Stimulated activated CD4-positive, alpha-beta T cell treated with anti-CD3 and anti-CD28 coated beads, Interleukin-2, amount 100 ng/mL, for 24 hours (primary cell): ENCODE data around the gene GAB2.
"Not testable (repeated sequence)": the region's sequence is repeated elsewhere in the genome, so short reads cannot be mapped to it uniquely, and the experiment has no call there.

Experiments used
- DNase-seq, 2 donors: peaks; one replicate each; pipeline ENCODE4 v3.0.0-alpha.2; 2020

The GAB2 gene

GRCh38 chr11:78272625-78273269 is 144.9 kb downstream of the GAB2 start:
- not testable (repeated sequence) for DNase-seq

GRCh38 chr11:78271801-78272200 is 145.8 kb downstream of the GAB2 start:
- not testable (repeated sequence) for DNase-seq

- no peak for DNase-seq
Measured at GRCh38 chr11:78270971-78271370, 146.6 kb downstream of the GAB2 start.

- no peak for DNase-seq
Measured at GRCh38 chr11:78269806-78270205, 147.8 kb downstream of the GAB2 start.

GRCh38 chr11:78268591-78269410 is 148.8 kb downstream of the GAB2 start:
- no peak for DNase-seq

- no peak for DNase-seq
Measured at GRCh38 chr11:78266451-78266850, 151.2 kb downstream of the GAB2 start.

GRCh38 chr11:78265326-78265725 is 152.3 kb downstream of the GAB2 start:
- DNase-seq, result no peak

GRCh38 chr11:78262691-78263090 is 154.9 kb downstream of the GAB2 start:
- no peak for DNase-seq

- no peak for DNase-seq
Measured at GRCh38 chr11:78262238-78262637, 155.4 kb downstream of the GAB2 start.

- no peak for DNase-seq
Measured at GRCh38 chr11:78261828-78262227, 155.8 kb downstream of the GAB2 start.

GRCh38 chr11:78261367-78261766 is 156.3 kb downstream of the GAB2 start:
- DNase-seq, result no peak

GRCh38 chr11:78259777-78260487 is 157.7 kb downstream of the GAB2 start:
- DNase-seq, result no peak

GRCh38 chr11:78257654-78258053 is 160.0 kb downstream of the GAB2 start:
- no peak for DNase-seq

GRCh38 chr11:78256962-78257361 is 160.7 kb downstream of the GAB2 start:
- DNase-seq, result no peak

GRCh38 chr11:78255919-78256318 is 161.7 kb downstream of the GAB2 start:
- no peak for DNase-seq

- DNase-seq, result no peak
Measured at GRCh38 chr11:78254268-78254667, 163.4 kb downstream of the GAB2 start.

GRCh38 chr11:78253797-78254196 is 163.8 kb downstream of the GAB2 start:
- DNase-seq, result no peak

- DNase-seq, result no peak
Measured at GRCh38 chr11:78251083-78251775, 166.4 kb downstream of the GAB2 start.

- DNase-seq, result no peak
Measured at GRCh38 chr11:78250099-78250498, 167.5 kb downstream of the GAB2 start.

GRCh38 chr11:78248903-78249302 is 168.7 kb downstream of the GAB2 start:
- DNase-seq, result no peak

- DNase-seq, result no peak
Measured at GRCh38 chr11:78248191-78248590, 169.4 kb downstream of the GAB2 start.

- DNase-seq, result no peak
Measured at GRCh38 chr11:78244546-78245255, 172.9 kb downstream of the GAB2 start.

GRCh38 chr11:78244080-78244479 is 173.5 kb downstream of the GAB2 start:
- no peak for DNase-seq
